ENCODE results near the gene PARD3B.

GRCh38 chr2:204535356-204535755 lies 9.9 kb upstream of the PARD3B start:
- no peak for TF ChIP-seq CTCF (IDR thresholded peaks at IDR 0.05; ENCODE audit: low read length)
- no peak for TF ChIP-seq EZH2 (optimal IDR thresholded peaks at IDR 0.05; ENCODE audit: low read depth, low read length)
- TF ChIP-seq EZH2phosphoT487 (IDR thresholded peaks at IDR 0.05; ENCODE audit: low read length): no peak

Data from MM.1S (cell line).